Measurements from ENCODE around the gene INAVA. TPM values are rescaled to one million over a fixed set of nuclear protein-coding genes. Genes with fewer than 3 reads are reported as not detected.

INAVA gene
- total and polyA plus RNA-seq, 10 of the 15 experiments (the other 5 are each of a cell fraction or from before 2014, with no cell fraction given): 3.6 to 15.4 (median 9.5) TPM

DNA sequence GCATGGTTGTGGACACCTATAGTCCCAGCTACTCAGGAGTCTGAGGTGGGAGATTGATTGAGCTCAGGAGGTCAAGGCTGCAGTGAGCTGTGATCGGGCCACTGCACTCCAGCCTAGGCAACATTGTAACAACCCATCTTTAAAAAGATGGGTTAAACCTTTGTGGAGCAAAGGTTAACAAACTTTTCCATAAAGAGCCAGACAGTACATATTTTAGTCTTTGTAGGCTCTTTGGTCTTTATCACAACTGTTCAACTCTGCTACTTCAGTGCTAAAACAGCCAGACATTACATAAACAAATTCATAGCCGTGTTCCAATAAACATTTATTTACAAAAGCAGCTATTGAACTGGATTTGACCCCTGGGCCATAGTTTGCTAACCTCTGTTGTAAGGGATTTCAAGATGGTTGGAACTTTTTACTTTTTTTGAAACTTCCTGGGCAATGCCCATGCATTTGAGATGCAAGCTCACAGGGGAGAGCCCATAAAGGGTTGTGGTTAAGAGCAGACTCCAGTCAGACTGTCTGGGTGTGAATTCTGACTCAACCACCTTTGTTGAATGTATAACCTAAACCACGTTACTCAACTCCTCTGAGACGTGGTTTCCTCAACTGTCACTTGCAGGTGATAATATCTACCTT lies 10.8 kb downstream of the INAVA start:
- no peak overlapping the region for H3K4me2 ChIP-seq (ENCODE audit: control insufficient read depth, insufficient read depth)
- RAD21 ChIA-PET (ENCODE audit: unreplicated experiment): interaction anchor here (0.6 to 5.5 kb wide), 10 partner anchors 9 to 283 kb away, joined by 3 to 53 read pairs (median 6); no protein-coding TSS in a partner anchor
- intact Hi-C loops (cut with micrococcal nuclease; ENCODE audit: unreplicated experiment): loop anchor here (2.0 to 5.0 kb wide), 4 partner anchors 17 to 278 kb away; no protein-coding TSS in a partner anchor
- H3K9me3 ChIP-seq (replicated peaks; ENCODE audit: control insufficient read depth, insufficient read depth, low read length): no peaks in the 10 kb centered on the region; the same call in 2 of the 3 replicates
- SMC1A ChIA-PET (ENCODE audit: uncharacterized antibody, unreplicated experiment): interaction anchor here (0.6 to 11.7 kb wide), 12 partner anchors 12 to 283 kb away, joined by 3 to 193 read pairs (median 4); partner anchors contain the start of gene INAVA
- CTCF ChIA-PET: interaction anchor here (0.6 to 9.2 kb wide), 5 partner anchors 13 to 66 kb away, joined by 3 to 131 read pairs (median 3); partner anchors contain the start of gene INAVA
- H3K4me3 ChIP-seq: no peak overlapping the region
- in situ Hi-C loops (cut with MboI): loop anchor here (5.0 kb wide), 1 partner anchor 137 kb away; no protein-coding TSS in a partner anchor
- ATAC-seq: peak; percentile 67
- H3K4me1 ChIP-seq (ENCODE audit: control insufficient read depth, insufficient read depth, low read length): peaks cover 15% of the 10 kb centered on the region
- H4K20me1 ChIP-seq (ENCODE audit: control insufficient read depth, insufficient read depth): no peaks in the 10 kb centered on the region
- H3K27ac ChIP-seq (ENCODE audit: control insufficient read depth, insufficient read depth): no peak overlapping the region
- no peak overlapping the region for H2AFZ ChIP-seq (ENCODE audit: control insufficient read depth, low read depth, low read length)
- POLR2A ChIA-PET: interaction anchor here (0.9 to 6.3 kb wide), 7 partner anchors 9 to 278 kb away, joined by 3 to 60 read pairs (median 5); partner anchors contain the start of gene INAVA
- no peak overlapping the region for H3K9ac ChIP-seq (ENCODE audit: control insufficient read depth, insufficient read depth, low read length)
- peaks cover 0 to 12% of the 10 kb centered on the region in 2 experiments; a peak in 2 of 4 replicates for H3K36me3 ChIP-seq (ENCODE audit: control insufficient read depth in 2 of 2, insufficient read depth in 2 of 2, low read length in 1 of 2)
- no TSS peak for BruUV-seq (replicated peaks)
- 26% methylated on average over 4 of the region's 4 CpGs for WGBS (ENCODE audit: insufficient coverage, insufficient replicate concordance, low lambda C conversion rate, missing lambda C conversion rate)
- no peaks in the 10 kb centered on the region for H3K27me3 ChIP-seq (replicated peaks in 1 of 2; ENCODE audit: control insufficient read depth in 2 of 2, insufficient read depth in 2 of 2, low read length in 1 of 2)
- no peaks in the 10 kb centered on the region for H3K79me2 ChIP-seq (ENCODE audit: control insufficient read depth, insufficient read depth, low read length)
- peak; percentile 41 for FAIRE-seq
- no peak for DNase-seq (ENCODE audit: low read depth, low spot score)
- TF ChIP-seq TBL1XR1 (IDR thresholded peaks at IDR 0.05; ENCODE audit: low read depth, low read length): no peak; the same call in 1 of the 2 replicates
- TF ChIP-seq, protein P1, sequence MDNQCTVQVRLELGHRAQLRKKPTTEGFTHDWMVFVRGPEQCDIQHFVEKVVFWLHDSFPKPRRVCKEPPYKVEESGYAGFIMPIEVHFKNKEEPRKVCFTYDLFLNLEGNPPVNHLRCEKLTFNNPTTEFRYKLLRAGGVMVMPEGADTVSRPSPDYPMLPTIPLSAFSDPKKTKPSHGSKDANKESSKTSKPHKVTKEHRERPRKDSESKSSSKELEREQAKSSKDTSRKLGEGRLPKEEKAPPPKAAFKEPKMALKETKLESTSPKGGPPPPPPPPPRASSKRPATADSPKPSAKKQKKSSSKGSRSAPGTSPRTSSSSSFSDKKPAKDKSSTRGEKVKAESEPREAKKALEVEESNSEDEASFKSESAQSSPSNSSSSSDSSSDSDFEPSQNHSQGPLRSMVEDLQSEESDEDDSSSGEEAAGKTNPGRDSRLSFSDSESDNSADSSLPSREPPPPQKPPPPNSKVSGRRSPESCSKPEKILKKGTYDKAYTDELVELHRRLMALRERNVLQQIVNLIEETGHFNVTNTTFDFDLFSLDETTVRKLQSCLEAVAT (IDR thresholded peaks at IDR 0.05): 0 out of 2 replicates have a peak, but pooled peaks have one; percentile 46
- TF ChIP-seq ZNF274 (IDR thresholded peaks at IDR 0.05; ENCODE audit: insufficient read depth, insufficient read length): no peak
- TF ChIP-seq, protein P2, sequence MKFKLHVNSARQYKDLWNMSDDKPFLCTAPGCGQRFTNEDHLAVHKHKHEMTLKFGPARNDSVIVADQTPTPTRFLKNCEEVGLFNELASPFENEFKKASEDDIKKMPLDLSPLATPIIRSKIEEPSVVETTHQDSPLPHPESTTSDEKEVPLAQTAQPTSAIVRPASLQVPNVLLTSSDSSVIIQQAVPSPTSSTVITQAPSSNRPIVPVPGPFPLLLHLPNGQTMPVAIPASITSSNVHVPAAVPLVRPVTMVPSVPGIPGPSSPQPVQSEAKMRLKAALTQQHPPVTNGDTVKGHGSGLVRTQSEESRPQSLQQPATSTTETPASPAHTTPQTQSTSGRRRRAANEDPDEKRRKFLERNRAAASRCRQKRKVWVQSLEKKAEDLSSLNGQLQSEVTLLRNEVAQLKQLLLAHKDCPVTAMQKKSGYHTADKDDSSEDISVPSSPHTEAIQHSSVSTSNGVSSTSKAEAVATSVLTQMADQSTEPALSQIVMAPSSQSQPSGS (IDR thresholded peaks at IDR 0.05; ENCODE audit: low read length): peak; percentile 28; the same call in 1 of the 2 replicates
- TF ChIP-seq, protein P3, sequence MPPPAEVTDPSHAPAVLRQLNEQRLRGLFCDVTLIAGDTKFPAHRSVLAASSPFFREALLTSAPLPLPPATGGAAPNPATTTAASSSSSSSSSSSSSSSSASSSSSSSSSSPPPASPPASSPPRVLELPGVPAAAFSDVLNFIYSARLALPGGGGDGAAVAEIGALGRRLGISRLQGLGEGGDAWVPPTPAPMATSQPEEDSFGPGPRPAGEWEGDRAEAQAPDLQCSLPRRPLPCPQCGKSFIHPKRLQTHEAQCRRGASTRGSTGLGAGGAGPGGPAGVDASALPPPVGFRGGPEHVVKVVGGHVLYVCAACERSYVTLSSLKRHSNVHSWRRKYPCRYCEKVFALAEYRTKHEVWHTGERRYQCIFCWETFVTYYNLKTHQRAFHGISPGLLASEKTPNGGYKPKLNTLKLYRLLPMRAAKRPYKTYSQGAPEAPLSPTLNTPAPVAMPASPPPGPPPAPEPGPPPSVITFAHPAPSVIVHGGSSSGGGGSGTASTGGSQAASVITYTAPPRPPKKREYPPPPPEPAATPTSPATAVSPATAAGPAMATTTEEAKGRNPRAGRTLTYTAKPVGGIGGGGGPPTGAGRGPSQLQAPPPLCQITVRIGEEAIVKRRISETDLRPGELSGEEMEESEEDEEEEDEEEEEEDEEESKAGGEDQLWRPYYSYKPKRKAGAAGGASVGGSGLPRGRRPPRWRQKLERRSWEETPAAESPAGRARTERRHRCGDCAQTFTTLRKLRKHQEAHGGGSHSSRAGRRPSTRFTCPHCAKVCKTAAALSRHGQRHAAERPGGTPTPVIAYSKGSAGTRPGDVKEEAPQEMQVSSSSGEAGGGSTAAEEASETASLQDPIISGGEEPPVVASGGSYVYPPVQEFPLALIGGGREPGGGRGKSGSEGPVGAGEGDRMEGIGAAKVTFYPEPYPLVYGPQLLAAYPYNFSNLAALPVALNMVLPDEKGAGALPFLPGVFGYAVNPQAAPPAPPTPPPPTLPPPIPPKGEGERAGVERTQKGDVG (CRISPR knock-in tag; IDR thresholded peaks at IDR 0.05): no peak
- no peak for TF ChIP-seq TARDBP (IDR thresholded peaks at IDR 0.05; ENCODE audit: borderline replicate concordance)
- TF ChIP-seq NR2F1 (conservative IDR thresholded peaks at IDR 0.05): 0 out of 2 replicates have a peak, but pooled peaks have one; percentile 65
- peak; percentile 45; the same call in 1 of the 2 replicates for TF ChIP-seq CBFB (IDR thresholded peaks at IDR 0.05; ENCODE audit: low read depth)
- peak; percentile 73 for TF ChIP-seq ZNF24 (IDR thresholded peaks at IDR 0.05)
- TF ChIP-seq BMI1 (IDR thresholded peaks at IDR 0.05; ENCODE audit: borderline replicate concordance): 0 out of 2 replicates have a peak, but pooled peaks have one; percentile 42
- no peak for TF ChIP-seq CHD4 (IDR thresholded peaks at IDR 0.05)
- peak; percentile 51 for TF ChIP-seq ZNF217 (IDR thresholded peaks at IDR 0.05)
- peak; percentile 61 to 64; a peak in 2 of 4 replicates for TF ChIP-seq IKZF2 (IDR thresholded peaks at IDR 0.05)

Data from GM12878 (cell line).